SK-N-SH (cell line): ENCODE data around the gene ESPNL. TPM values are rescaled to one million over a fixed set of nuclear protein-coding genes. Genes with fewer than 3 reads are reported as not detected.
A peak's percentile ranks its signal among the peaks of the same experiment; 100 is the strongest.

Experiments used
- CTCF ChIA-PET: fragments of 300-600, 350-600 bp; formaldehyde crosslinking; extraction: SDS; loops from one replicate; lab custom pipeline; 2021; lab: Yijun Ruan, JAX
- POLR2A ChIA-PET: fragments of 350-600 bp; sonication (Branson Sonifier 250); formaldehyde crosslinking; extraction: SDS; loops from one replicate; lab custom pipeline; 2020; ENCODE audit warnings: antibody characterized with exemption, inconsistent platforms; lab: Yijun Ruan, JAX
- DNase-seq: peaks from one replicate; pipeline ENCODE4 v3.0.0; 2012
- H2AFZ ChIP-seq: fragments of 200-600 bp; sonication (generic); 2 replicates; pipeline ENCODE4 v1.8.1; 2016; ENCODE audit warnings: antibody characterized with exemption, mild to moderate bottlenecking, low read depth
- H3F3A ChIP-seq: fragments of 200-600 bp; sonication (generic); replicated peaks from 2 replicates; pipeline ENCODE3; 2016; ENCODE audit warnings: antibody characterized with exemption, mild to moderate bottlenecking; ENCODE audit not compliant: insufficient read depth
- H3K27ac ChIP-seq, 2 experiments: fragments of 200-500 bp in 1 of 2; fragments of 200-600 bp in 1 of 2; sonication (Bioruptor generic) in 1 of 2; sonication (generic), shearing (Covaris generic) in 1 of 2; 2 replicates each; pipeline versions ENCODE4 v1.5.1 to v1.6.1; 2014 to 2016; ENCODE audit warnings: low read depth in 2 of 2, inconsistent platforms in 1 of 2, low read length in 1 of 2, mild to moderate bottlenecking in 1 of 2, mixed read lengths in 1 of 2
- H3K27me3 ChIP-seq: fragments of 200-600 bp; sonication (generic), shearing (Covaris generic); 2 replicates; pipeline ENCODE4 v1.6.1; 2016; ENCODE audit warnings: mixed run types; ENCODE audit not compliant: insufficient read depth
- H3K36me3 ChIP-seq, 2 experiments: fragments of 200-500 bp in 1 of 2; fragments of 200-600 bp in 1 of 2; sonication (Bioruptor generic) in 1 of 2; sonication (generic) in 1 of 2; replicated peaks in 1 of 2; 2 replicates each; pipeline versions ENCODE3 to v1.5.1; 2014 to 2016; ENCODE audit warnings: low read length in 1 of 2, mild to moderate bottlenecking in 1 of 2; ENCODE audit not compliant: insufficient read depth in 2 of 2, control insufficient read depth in 1 of 2
- H3K4me1 ChIP-seq, 2 experiments: fragments of 200-500 bp in 1 of 2; fragments of 200-600 bp in 1 of 2; sonication (Bioruptor generic) in 1 of 2; sonication (generic), shearing (Covaris generic) in 1 of 2; 2 replicates each; pipeline versions ENCODE4 v1.5.1 to v1.6.1; 2014 to 2016; ENCODE audit warnings: low read depth in 1 of 2, low read length in 1 of 2, mixed run types in 1 of 2; ENCODE audit not compliant: insufficient read depth in 2 of 2, control insufficient read depth in 1 of 2
- H3K4me2 ChIP-seq: fragments of 200-600 bp; sonication (generic), shearing (Covaris generic); 2 replicates; pipeline ENCODE4 v1.6.1; 2017; ENCODE audit warnings: mixed run types
- H3K4me3 ChIP-seq, 2 experiments: fragments of 200-500 bp in 1 of 2; fragments of 200-600 bp in 1 of 2; sonication (Bioruptor generic) in 1 of 2; sonication (generic), shearing (Covaris generic) in 1 of 2; 2 replicates each; pipeline versions ENCODE4 v1.5.1 to v1.8.1; 2014 to 2016; ENCODE audit warnings: low read depth in 2 of 2, inconsistent platforms in 1 of 2, low read length in 1 of 2, mild to moderate bottlenecking in 1 of 2, mixed read lengths in 1 of 2, moderate library complexity in 1 of 2
- H3K79me2 ChIP-seq: fragments of 200-600 bp; sonication (generic); 2 replicates; pipeline ENCODE4 v1.8.1; 2017; ENCODE audit warnings: mild to moderate bottlenecking; ENCODE audit not compliant: insufficient read depth
- H3K9ac ChIP-seq: fragments of 200-600 bp; sonication (generic); 2 replicates; pipeline ENCODE4 v1.6.1; 2017; ENCODE audit warnings: mixed run types
- H3K9me2 ChIP-seq: fragments of 200-600 bp; sonication (generic); 2 replicates; pipeline ENCODE4 v1.6.1; 2017; ENCODE audit warnings: mixed run types
- H3K9me3 ChIP-seq: fragments of 200-600 bp; sonication (generic); 2 replicates; pipeline ENCODE4 v1.6.1; 2017; ENCODE audit warnings: mixed run types, mild to moderate bottlenecking, moderate library complexity
- H4K20me1 ChIP-seq: fragments of 200-600 bp; sonication (generic); 2 replicates; pipeline ENCODE4 v1.6.1; 2017; ENCODE audit warnings: mild to moderate bottlenecking, mixed run types; ENCODE audit not compliant: insufficient read depth
- CHD2 ChIP-seq: fragments of 150-350 bp; IDR thresholded peaks from 2 replicates; pipeline ENCODE4 v1.6.1; 2018; ENCODE audit warnings: low read length; ENCODE audit not compliant: partially characterized antibody
- ELF1 ChIP-seq: IDR thresholded peaks from 2 replicates; pipeline ENCODE4 v1.4.0; 2012
- EP300 ChIP-seq, 2 experiments: IDR thresholded peaks; 2 replicates each; pipeline versions ENCODE4 v1.4.0 to v1.6.1; 2012; ENCODE audit warnings: borderline replicate concordance in 1 of 2, low read depth in 1 of 2, low read length in 1 of 2
- FOSL2 ChIP-seq: IDR thresholded peaks from 2 replicates; pipeline ENCODE4 v1.4.0; 2012; ENCODE audit warnings: low read depth, mild to moderate bottlenecking, moderate library complexity, borderline replicate concordance
- FOXJ3 ChIP-seq: sonication (generic); formaldehyde crosslinking; IDR thresholded peaks from 2 replicates; pipeline ENCODE4 v1.5.1; 2020; ENCODE audit warnings: mild to moderate bottlenecking, missing genetic modification reagents
- FOXM1 ChIP-seq: IDR thresholded peaks from 2 replicates; pipeline ENCODE4 v1.4.0; 2012; ENCODE audit warnings: low read depth, mild to moderate bottlenecking
- GABPA ChIP-seq: IDR thresholded peaks from 2 replicates; pipeline ENCODE4 v1.4.0; 2012; ENCODE audit warnings: low read depth, mild to moderate bottlenecking
- GATA2 ChIP-seq: sonication (generic); formaldehyde crosslinking; IDR thresholded peaks from 2 replicates; pipeline ENCODE4 v1.5.0; 2020; ENCODE audit warnings: mild to moderate bottlenecking, missing genetic modification reagents
- JUND ChIP-seq: IDR thresholded peaks from 2 replicates; pipeline ENCODE4 v1.4.0; 2012
- MEF2A ChIP-seq: IDR thresholded peaks from 2 replicates; pipeline ENCODE4 v1.4.0; 2012; ENCODE audit warnings: low read depth, borderline replicate concordance
- NFIC ChIP-seq: IDR thresholded peaks from 2 replicates; pipeline ENCODE4 v1.4.0; 2012; ENCODE audit warnings: borderline replicate concordance
- PBX3 ChIP-seq: IDR thresholded peaks from 2 replicates; pipeline ENCODE4; 2012
- RAD21 ChIP-seq: IDR thresholded peaks from 2 replicates; pipeline ENCODE4 v1.6.1; 2012; ENCODE audit warnings: mild to moderate bottlenecking, low read length
- RCOR1 ChIP-seq: fragments of 150-350 bp; IDR thresholded peaks from 2 replicates; pipeline ENCODE4 v1.6.1; 2017; ENCODE audit warnings: antibody characterized with exemption, low read length
- RFX5 ChIP-seq: IDR thresholded peaks from 2 replicates; pipeline ENCODE4 v1.6.1; 2012; ENCODE audit warnings: mild to moderate bottlenecking, improper control_type of control experiment, low read length
- RXRA ChIP-seq: IDR thresholded peaks from 2 replicates; pipeline ENCODE4 v1.4.0; 2012; ENCODE audit warnings: low read depth, mild to moderate bottlenecking, borderline replicate concordance
- SMC3 ChIP-seq: IDR thresholded peaks from 2 replicates; pipeline ENCODE4 v1.6.1; 2012; ENCODE audit warnings: low read depth, low read length, improper control_type of control experiment
- TAF1 ChIP-seq: IDR thresholded peaks from 2 replicates; pipeline ENCODE4 v1.6.1; 2012; ENCODE audit warnings: low read depth, mild to moderate bottlenecking, low read length, moderate library complexity, borderline replicate concordance
- YY1 ChIP-seq: IDR thresholded peaks from 2 replicates; pipeline ENCODE4 v1.4.0; 2012; ENCODE audit warnings: low read depth, mild to moderate bottlenecking
- WGBS: methylation state at CpG from one replicate; pipeline ENCODE4 v1.1.6; 2017; ENCODE audit warnings: low lambda C conversion rate; 5-methylcytosine and 5-hydroxymethylcytosine counted together
- polyA plus RNA-seq, 3 experiments: library from polyadenylated mRNA; depleted of rRNA; stranded (reverse); fragments of >200 nt; gene quantifications; 2 replicates each; pipeline ENCODE4 v1.2.3, GENCODE V29; 2012

ESPNL gene
- polyA plus RNA-seq, 1 of the 3 experiments (the other 2 are of a cell fraction): 0.05 TPM

GRCh38 chr2:238159071-238159539, 59.0 kb downstream of the ESPNL start:
- ChIA-PET CTCF (interaction anchor here (0.6 to 7.1 kb wide), 10 partner anchors 8 to 740 kb away, joined by 3 to 58 read pairs (median 4); no protein-coding TSS in a partner anchor), POLR2A (no interaction called here)
- Histone ChIP-seq H3K27me3 (no peaks in the 10 kb centered on the region), H3K79me2 (no peaks in the 10 kb centered on the region), H3K9me2 (no peaks in the 10 kb centered on the region), H3K27ac (no peak overlapping the region), H3K4me3 (peak overlapping the region; percentile 41 to 49; a peak in 3 of 4 replicates), H4K20me1 (no peaks in the 10 kb centered on the region), H3K4me2 (peak overlapping the region; percentile 67; the same call in 1 of the 2 replicates), H3K9me3 (no peaks in the 10 kb centered on the region), H3F3A (no peaks in the 10 kb centered on the region), H3K9ac (peak overlapping the region; percentile 41; the same call in 1 of the 2 replicates), H3K36me3 (no peaks in the 10 kb centered on the region), H3K4me1 (peaks cover 2 to 4% of the 10 kb centered on the region in 2 experiments; a peak in 1 of 4 replicates), H2AFZ (peak overlapping the region; percentile 70; the same call in 1 of the 2 replicates)
- 17% methylated on average over 12 of the region's 52 CpGs for WGBS
- peak; percentile 83 for DNase-seq
- TF ChIP-seq NFIC (no peak), RXRA (no peak), CHD2 (no peak), ELF1 (no peak), RFX5 (no peak), RCOR1 (no peak)

GRCh38 chr2:238159661-238160205, 59.6 kb downstream of the ESPNL start:
- no peaks in the 10 kb centered on the region for H3K9me2 ChIP-seq
- TF ChIP-seq RFX5: no peak
- no peak for TF ChIP-seq CHD2
- no peak for TF ChIP-seq RCOR1
- no peak for TF ChIP-seq SMC3
- TF ChIP-seq ELF1: no peak
- TF ChIP-seq EP300 (IDR thresholded peaks at IDR 0.05; ENCODE audit: borderline replicate concordance in 1 of 2, low read depth in 1 of 2, low read length in 1 of 2): no peak
- TF ChIP-seq JUND: no peak
- no peak for TF ChIP-seq FOXJ3 (CRISPR knock-in tag)
- no peak for TF ChIP-seq TAF1
- TF ChIP-seq FOXM1: no peak
- TF ChIP-seq GATA2 (CRISPR knock-in tag): no peak
- no peak for TF ChIP-seq MEF2A
- no peak for TF ChIP-seq GABPA
- no peak for TF ChIP-seq FOSL2
- no peak for TF ChIP-seq YY1
- TF ChIP-seq PBX3: no peak
- TF ChIP-seq RAD21: no peak
- no peak for TF ChIP-seq RXRA
- peak overlapping the region; percentile 67; the same call in 1 of the 2 replicates for H3K4me2 ChIP-seq
- no peaks in the 10 kb centered on the region for H3K9me3 ChIP-seq
- no peaks in the 10 kb centered on the region for H3F3A ChIP-seq
- H3K4me1 ChIP-seq: peaks cover 2 to 4% of the 10 kb centered on the region in 2 experiments; a peak in 1 of 4 replicates
- no peaks in the 10 kb centered on the region for H3K27me3 ChIP-seq
- 81% methylated on average over 9 of the region's 10 CpGs for WGBS
- no peaks in the 10 kb centered on the region for H3K79me2 ChIP-seq
- no peak overlapping the region for H3K4me3 ChIP-seq
- no peak overlapping the region for H3K9ac ChIP-seq
- CTCF ChIA-PET: interaction anchor here (0.6 to 7.1 kb wide), 12 partner anchors 11 to 739 kb away, joined by 3 to 58 read pairs (median 4); no protein-coding TSS in a partner anchor
- H2AFZ ChIP-seq: no peak overlapping the region; the same call in 1 of the 2 replicates
- no peaks in the 10 kb centered on the region for H4K20me1 ChIP-seq
- DNase-seq: no peak
- H3K36me3 ChIP-seq: no peaks in the 10 kb centered on the region
- H3K27ac ChIP-seq: no peak overlapping the region
- POLR2A ChIA-PET: no interaction called here
